GM23338 (cell line): ENCODE measurements around the gene NETO2. TPM values are rescaled to one million over a fixed set of nuclear protein-coding genes. Genes with fewer than 3 reads are reported as not detected.

Experiments
- ATAC-seq: fragments of 200-7000 bp; cut with Tn5 transposase; 3 replicates; pipeline ENCODE4 v1.9.1; 2020
- DNase-seq: peaks from one replicate; pipeline ENCODE4 v3.0.0-alpha.2; 2015; ENCODE audit warnings: low spot score
- H2AFZ ChIP-seq: fragments of 200-600 bp; sonication (generic); 2 replicates; pipeline ENCODE4 v1.8.0; 2016; ENCODE audit warnings: antibody characterized with exemption, mild to moderate bottlenecking, moderate library complexity
- H3F3A ChIP-seq: fragments of 200-600 bp; sonication (generic); replicated peaks from 2 replicates; pipeline ENCODE4 v1.8.0; 2017; ENCODE audit warnings: antibody characterized with exemption, mixed run types, low read depth
- H3K27ac ChIP-seq: fragments of 200-600 bp; sonication (generic); 2 replicates; pipeline ENCODE4 v1.6.1; 2016; ENCODE audit warnings: low read depth
- H3K27me3 ChIP-seq: fragments of 200-600 bp; sonication (generic); 2 replicates; pipeline ENCODE4 v1.8.0; 2016; ENCODE audit warnings: mild to moderate bottlenecking, mixed run types, moderate library complexity; ENCODE audit not compliant: insufficient read depth
- H3K36me3 ChIP-seq: fragments of 200-600 bp; sonication (generic); 2 replicates; pipeline ENCODE4 v1.8.0; 2016; ENCODE audit warnings: mild to moderate bottlenecking; ENCODE audit not compliant: insufficient read depth
- H3K4me1 ChIP-seq: fragments of 200-600 bp; sonication (generic); 2 replicates; pipeline ENCODE4 v1.8.0; 2016; ENCODE audit warnings: mild to moderate bottlenecking, moderate library complexity; ENCODE audit not compliant: insufficient read depth
- H3K4me2 ChIP-seq: fragments of 200-600 bp; sonication (generic); 2 replicates; pipeline ENCODE4 v1.7.1; 2017; ENCODE audit warnings: mixed run types
- H3K4me3 ChIP-seq: fragments of 200-600 bp; sonication (generic); 2 replicates; pipeline ENCODE4 v1.6.1; 2016; ENCODE audit warnings: mixed run types
- H3K79me2 ChIP-seq: fragments of 200-600 bp; sonication (generic); replicated peaks from 2 replicates; pipeline ENCODE4 v1.8.0; 2017; ENCODE audit warnings: mild to moderate bottlenecking; ENCODE audit not compliant: insufficient read depth
- H3K9me2 ChIP-seq: fragments of 200-600 bp; sonication (generic); 2 replicates; pipeline ENCODE4 v1.8.0; 2017; ENCODE audit not compliant: insufficient read depth
- H4K20me1 ChIP-seq: fragments of 200-600 bp; sonication (generic); replicated peaks from 2 replicates; pipeline ENCODE4 v1.8.0; 2017; ENCODE audit warnings: mild to moderate bottlenecking; ENCODE audit not compliant: insufficient read depth
- H3K27ac Mint-ChIP-seq: 2 replicates; pipeline ENCODE4 v1.8.0; 2020; ENCODE audit warnings: inconsistent platforms, mild to moderate bottlenecking, moderate library complexity, mixed read lengths
- H3K27me3 Mint-ChIP-seq: 3 replicates; pipeline ENCODE4 v1.8.0; 2022; ENCODE audit warnings: low read depth, mild to moderate bottlenecking, moderate library complexity, mixed read lengths, inconsistent platforms; ENCODE audit not compliant: insufficient read depth, poor library complexity
- H3K36me3 Mint-ChIP-seq: 3 replicates; pipeline ENCODE4 v1.8.0; 2021; ENCODE audit warnings: low read depth, mild to moderate bottlenecking, inconsistent platforms, moderate library complexity, mixed read lengths
- H3K4me1 Mint-ChIP-seq: 3 replicates; pipeline ENCODE4 v1.8.0; 2020; ENCODE audit warnings: mild to moderate bottlenecking, inconsistent platforms, mixed read lengths
- H3K4me3 Mint-ChIP-seq: 3 replicates; pipeline ENCODE4 v1.8.0; 2021; ENCODE audit warnings: moderate library complexity, mild to moderate bottlenecking, inconsistent platforms, mixed read lengths
- H3K9me3 Mint-ChIP-seq: 3 replicates; pipeline ENCODE4 v1.8.0; 2020; ENCODE audit warnings: moderate library complexity, mild to moderate bottlenecking, inconsistent platforms, mixed read lengths
- CTCF ChIP-seq, 2 experiments: fragments of 200-600 bp in 1 of 2; sonication (generic) in 1 of 2; conservative IDR thresholded peaks; 2 replicates each; pipeline versions ENCODE4 v1.5.1 to v1.6.1; 2016 to 2017; ENCODE audit warnings: antibody characterized with exemption in 2 of 2, low read depth in 2 of 2, mild to moderate bottlenecking in 2 of 2, moderate library complexity in 1 of 2
- EZH2phosphoT487 ChIP-seq: fragments of 200-600 bp; sonication (generic); IDR thresholded peaks from one replicate; pipeline ENCODE4 v1.8.1; 2018; ENCODE audit warnings: antibody characterized with exemption; ENCODE audit not compliant: unreplicated experiment
- NANOG ChIP-seq: IDR thresholded peaks from 2 replicates; pipeline ENCODE4 v1.6.1; 2016; ENCODE audit warnings: antibody characterized with exemption, borderline replicate concordance
- POLR2AphosphoS5 ChIP-seq: IDR thresholded peaks from 2 replicates; pipeline ENCODE4 v1.6.1; 2016; ENCODE audit warnings: antibody characterized with exemption, low read depth
- STAT1 ChIP-seq: IDR thresholded peaks from one replicate; pipeline ENCODE4 v1.6.1; 2016; ENCODE audit warnings: antibody characterized with exemption; ENCODE audit not compliant: unreplicated experiment
- ZNF331 ChIP-seq: fragments of 250-450 bp; sonication (Bioruptor Pico); IDR thresholded peaks from 2 replicates; pipeline ENCODE4 v1.5.0; 2020; ENCODE audit warnings: low read depth, mild to moderate bottlenecking, moderate library complexity
- polyA plus RNA-seq: library from polyadenylated mRNA; unstranded; fragments of >200 nt; fragmentation: Nextera tagmentation; extraction: Ambion mirVana; gene quantifications from 2 replicates; pipeline ENCODE4 v1.2.1, GENCODE V29; 2016
- total RNA-seq: library from RNA; depleted of rRNA; stranded (reverse); fragments of >200 nt; shearing (Covaris generic); gene quantifications from 2 replicates; pipeline ENCODE4 v1.2.3, GENCODE V29; 2014
- TF ChIP-seq, protein P1 (sequence below): IDR thresholded peaks from one replicate; pipeline ENCODE4 v1.6.1; 2018; ENCODE audit warnings: antibody characterized with exemption; ENCODE audit not compliant: unreplicated experiment

The NETO2 gene
- total and polyA plus RNA-seq, 2 experiments from 2014 or later, result 6.6 to 10.6 TPM

DNA sequence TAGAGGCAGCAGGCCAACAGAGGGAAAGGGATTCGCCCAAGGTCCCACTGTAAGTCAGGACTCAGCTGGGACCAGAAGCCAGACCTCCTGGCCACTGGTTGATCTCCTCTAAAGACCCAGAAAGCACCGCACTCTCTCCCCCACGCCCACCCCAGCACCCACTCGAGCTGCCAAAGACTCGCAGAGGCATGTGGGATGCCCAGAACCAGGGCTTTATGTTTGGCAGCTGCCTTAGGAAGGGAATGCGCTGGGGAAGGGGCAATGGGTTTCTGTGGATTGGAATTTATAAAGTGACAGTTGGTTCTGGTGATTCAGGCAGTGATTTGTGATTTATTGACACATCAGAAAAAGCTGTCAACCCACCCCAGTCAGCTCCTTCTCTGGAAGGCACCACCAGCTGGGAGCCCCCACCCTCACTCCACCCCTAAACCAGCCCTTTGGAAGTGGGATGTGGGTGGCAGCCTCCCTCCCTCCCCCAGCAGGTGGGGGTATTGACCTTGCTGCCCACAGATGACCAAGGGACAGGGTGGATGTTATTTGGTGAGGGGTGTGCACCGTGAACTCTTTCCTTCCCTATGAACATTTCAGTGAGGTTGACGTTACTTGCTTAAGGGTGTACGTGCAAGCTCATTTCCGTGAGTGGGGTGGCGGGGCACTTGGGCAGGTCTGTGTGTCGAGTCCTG lies 93.7 kb downstream of the NETO2 start:
- Mint-ChIP-seq H3K4me3 (no peak overlapping the region), H3K27me3 (peaks cover 8% of the 10 kb centered on the region), H3K4me1 (peaks cover 7% of the 10 kb centered on the region; the same call in 2 of the 3 replicates), H3K27ac (no peak overlapping the region), H3K9me3 (peaks cover 5% of the 10 kb centered on the region; the same call in 2 of the 3 replicates), H3K36me3 (no peaks in the 10 kb centered on the region; the same call in 2 of the 3 replicates)
- ATAC-seq, result no peak
- no peak for DNase-seq
- no peaks in the 10 kb centered on the region for H3K36me3 ChIP-seq
- no peaks in the 10 kb centered on the region for H3K79me2 ChIP-seq
- no peaks in the 10 kb centered on the region for H3F3A ChIP-seq
- H3K4me3 ChIP-seq, result no peak overlapping the region
- no peaks in the 10 kb centered on the region for H3K4me1 ChIP-seq
- H2AFZ ChIP-seq, result no peak overlapping the region; the same call in 1 of the 2 replicates
- no peak overlapping the region for H3K27ac ChIP-seq
- TF ChIP-seq STAT1 (no peak), CTCF (conservative IDR thresholded peaks at IDR 0.05; ENCODE audit: low read depth in 2 of 2) (peak in 1 of 2 experiments; percentile 40; a peak in 3 of 4 replicates)
- no peak overlapping the region for H3K4me2 ChIP-seq
- H4K20me1 ChIP-seq, result no peaks in the 10 kb centered on the region
- no peaks in the 10 kb centered on the region for H3K9me2 ChIP-seq
- no peaks in the 10 kb centered on the region for H3K27me3 ChIP-seq

DNA sequence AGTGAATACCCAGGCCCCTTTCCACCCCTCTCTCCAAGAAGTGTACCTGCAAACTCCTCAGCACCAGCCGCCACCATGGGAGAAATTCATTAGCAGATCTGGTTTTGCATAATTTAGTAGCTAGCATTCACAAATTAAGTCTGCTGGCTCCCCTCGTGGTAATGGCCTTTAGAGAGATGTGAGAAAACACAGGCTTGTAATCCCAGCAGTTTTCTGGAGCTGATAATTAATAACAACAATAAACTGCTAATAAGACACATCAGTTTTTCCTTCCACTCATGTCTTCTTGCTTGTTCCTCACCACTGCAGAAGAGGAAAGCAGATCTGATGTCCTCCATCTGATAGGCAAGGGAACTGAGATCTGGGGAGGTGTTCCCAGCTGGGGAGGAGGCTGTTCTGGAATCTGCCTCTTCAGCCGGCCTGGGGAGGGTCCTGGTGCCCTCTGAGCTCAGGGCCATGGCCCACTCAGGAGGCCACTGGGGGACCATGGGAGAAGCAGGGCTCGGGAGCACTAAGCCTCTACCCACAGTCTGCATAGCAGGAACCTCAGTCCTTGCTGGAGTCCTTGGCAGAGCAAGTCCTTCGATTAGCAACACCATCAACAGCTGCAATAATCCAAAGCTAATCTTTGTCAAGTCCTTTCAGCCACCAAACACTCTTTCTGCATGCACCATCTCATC lies 96.1 kb downstream of the NETO2 start:
- Histone ChIP-seq H3K36me3 (no peaks in the 10 kb centered on the region), H3F3A (no peaks in the 10 kb centered on the region), H2AFZ (peak overlapping the region; percentile 84), H3K27me3 (no peaks in the 10 kb centered on the region), H3K79me2 (no peaks in the 10 kb centered on the region), H3K4me3 (no peak overlapping the region), H3K9me2 (no peaks in the 10 kb centered on the region), H3K4me2 (no peak overlapping the region), H3K27ac (no peak overlapping the region), H3K4me1 (no peaks in the 10 kb centered on the region), H4K20me1 (no peaks in the 10 kb centered on the region)
- TF ChIP-seq ZNF331, result no peak
- Mint-ChIP-seq H3K9me3 (peaks cover 2% of the 10 kb centered on the region; the same call in 1 of the 3 replicates), H3K27me3 (peaks cover 6% of the 10 kb centered on the region), H3K27ac (no peak overlapping the region), H3K36me3 (no peaks in the 10 kb centered on the region; the same call in 2 of the 3 replicates), H3K4me1 (peaks cover 7% of the 10 kb centered on the region; the same call in 2 of the 3 replicates), H3K4me3 (no peak overlapping the region)
- ATAC-seq, result no peak
- DNase-seq, result no peak

DNA sequence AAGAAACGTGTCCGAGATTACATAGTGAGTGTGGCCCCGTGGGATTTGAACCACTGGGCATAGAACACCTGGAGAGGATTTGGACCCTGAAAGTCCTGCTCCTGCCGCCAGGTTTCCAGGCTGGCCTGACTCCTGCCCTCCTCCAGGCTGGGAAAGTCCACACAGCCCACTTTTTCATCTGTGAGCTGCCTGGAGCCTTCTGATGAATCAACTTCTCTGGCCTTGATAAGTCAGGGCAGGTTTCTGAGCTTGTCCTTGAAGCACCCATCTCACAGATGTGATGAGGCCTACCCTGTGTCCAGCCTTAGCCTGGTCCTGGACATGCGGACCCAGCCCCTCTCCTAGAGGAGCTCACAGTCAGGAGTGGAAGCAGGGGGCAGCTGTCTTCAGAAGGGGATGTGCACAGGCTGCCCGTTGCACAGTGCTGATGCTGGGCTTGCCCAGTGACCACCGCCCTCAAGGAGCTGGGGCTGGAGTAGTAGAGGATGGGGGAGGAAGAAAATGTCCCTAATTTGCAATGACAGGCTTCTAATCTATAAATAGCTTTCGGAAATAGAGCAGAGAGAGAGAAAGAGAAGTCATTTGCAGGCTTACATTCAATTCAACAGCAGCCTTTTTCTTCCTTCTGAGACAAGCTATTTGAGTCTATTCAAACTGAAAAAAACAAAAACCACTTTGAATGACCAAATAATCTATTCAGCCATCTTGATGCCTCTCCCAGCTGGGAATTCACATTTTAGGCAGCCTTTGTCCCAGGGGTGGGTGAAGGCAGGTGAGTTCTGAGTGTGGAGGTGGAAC lies 96.8 kb downstream of the NETO2 start:
- DNase-seq (no peak), ATAC-seq (no peak)
- no peaks in the 10 kb centered on the region for H3K36me3 ChIP-seq
- H3K4me3 ChIP-seq, result no peak overlapping the region
- H3K27me3 ChIP-seq, result no peaks in the 10 kb centered on the region
- H3K4me3 Mint-ChIP-seq, result no peak overlapping the region
- H3K4me2 ChIP-seq, result no peak overlapping the region
- no peak overlapping the region for H3K27ac Mint-ChIP-seq
- no peaks in the 10 kb centered on the region for H3K9me3 Mint-ChIP-seq
- no peak for TF ChIP-seq POLR2AphosphoS5
- TF ChIP-seq CTCF (conservative IDR thresholded peaks at IDR 0.05; ENCODE audit: low read depth in 2 of 2), result no peak
- TF ChIP-seq, protein P1, sequence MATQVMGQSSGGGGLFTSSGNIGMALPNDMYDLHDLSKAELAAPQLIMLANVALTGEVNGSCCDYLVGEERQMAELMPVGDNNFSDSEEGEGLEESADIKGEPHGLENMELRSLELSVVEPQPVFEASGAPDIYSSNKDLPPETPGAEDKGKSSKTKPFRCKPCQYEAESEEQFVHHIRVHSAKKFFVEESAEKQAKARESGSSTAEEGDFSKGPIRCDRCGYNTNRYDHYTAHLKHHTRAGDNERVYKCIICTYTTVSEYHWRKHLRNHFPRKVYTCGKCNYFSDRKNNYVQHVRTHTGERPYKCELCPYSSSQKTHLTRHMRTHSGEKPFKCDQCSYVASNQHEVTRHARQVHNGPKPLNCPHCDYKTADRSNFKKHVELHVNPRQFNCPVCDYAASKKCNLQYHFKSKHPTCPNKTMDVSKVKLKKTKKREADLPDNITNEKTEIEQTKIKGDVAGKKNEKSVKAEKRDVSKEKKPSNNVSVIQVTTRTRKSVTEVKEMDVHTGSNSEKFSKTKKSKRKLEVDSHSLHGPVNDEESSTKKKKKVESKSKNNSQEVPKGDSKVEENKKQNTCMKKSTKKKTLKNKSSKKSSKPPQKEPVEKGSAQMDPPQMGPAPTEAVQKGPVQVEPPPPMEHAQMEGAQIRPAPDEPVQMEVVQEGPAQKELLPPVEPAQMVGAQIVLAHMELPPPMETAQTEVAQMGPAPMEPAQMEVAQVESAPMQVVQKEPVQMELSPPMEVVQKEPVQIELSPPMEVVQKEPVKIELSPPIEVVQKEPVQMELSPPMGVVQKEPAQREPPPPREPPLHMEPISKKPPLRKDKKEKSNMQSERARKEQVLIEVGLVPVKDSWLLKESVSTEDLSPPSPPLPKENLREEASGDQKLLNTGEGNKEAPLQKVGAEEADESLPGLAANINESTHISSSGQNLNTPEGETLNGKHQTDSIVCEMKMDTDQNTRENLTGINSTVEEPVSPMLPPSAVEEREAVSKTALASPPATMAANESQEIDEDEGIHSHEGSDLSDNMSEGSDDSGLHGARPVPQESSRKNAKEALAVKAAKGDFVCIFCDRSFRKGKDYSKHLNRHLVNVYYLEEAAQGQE, result no peak
- no peak for TF ChIP-seq EZH2phosphoT487
- TF ChIP-seq NANOG, result no peak
- H2AFZ ChIP-seq, result peak overlapping the region; percentile 84
- H3K79me2 ChIP-seq, result no peaks in the 10 kb centered on the region
- no peak overlapping the region for H3K27ac ChIP-seq
- no peaks in the 10 kb centered on the region for H4K20me1 ChIP-seq
- H3K4me1 ChIP-seq, result no peaks in the 10 kb centered on the region
- H3F3A ChIP-seq, result no peaks in the 10 kb centered on the region
- peaks cover 6% of the 10 kb centered on the region for H3K27me3 Mint-ChIP-seq
- H3K36me3 Mint-ChIP-seq, result no peaks in the 10 kb centered on the region; the same call in 2 of the 3 replicates
- H3K4me1 Mint-ChIP-seq, result peaks cover 7% of the 10 kb centered on the region; the same call in 2 of the 3 replicates
- no peaks in the 10 kb centered on the region for H3K9me2 ChIP-seq
